GM13977 (cell line): ENCODE results near the gene KNTC1.

Experiments used
- DNase-seq: peaks from one replicate; pipeline ENCODE4 v3.0.0; 2012; ENCODE audit warnings: low spot score
- CTCF ChIP-seq: IDR thresholded peaks from 2 replicates; pipeline ENCODE4 v1.5.1; 2012; ENCODE audit warnings: mild to moderate bottlenecking, control low read depth; ENCODE audit not compliant: insufficient read depth; ENCODE audit errors: extremely low read depth, missing control alignments
- in situ Hi-C: fragments of 300-500 bp; cut with MboI; formaldehyde crosslinking; loops from one replicate; pipeline ENCODE4 v1.12.0; 2022; ENCODE audit warnings: low sequenced_read_pairs, low pct_unique_long_range_greater_than_20kb, mixed read lengths, inconsistent platforms; ENCODE audit not compliant: unreplicated experiment

Gene KNTC1

GRCh38 chr12:122513660-122514059 lies 13.4 kb upstream of the KNTC1 start:
- in situ Hi-C loops, result no loop called here
- DNase-seq, result no peak
- TF ChIP-seq CTCF, result no peak

- no peak for TF ChIP-seq CTCF
- DNase-seq, result no peak
- in situ Hi-C loops, result no loop called here
Measured at GRCh38 chr12:122515275-122515674, 11.8 kb upstream of the KNTC1 start.

DNA sequence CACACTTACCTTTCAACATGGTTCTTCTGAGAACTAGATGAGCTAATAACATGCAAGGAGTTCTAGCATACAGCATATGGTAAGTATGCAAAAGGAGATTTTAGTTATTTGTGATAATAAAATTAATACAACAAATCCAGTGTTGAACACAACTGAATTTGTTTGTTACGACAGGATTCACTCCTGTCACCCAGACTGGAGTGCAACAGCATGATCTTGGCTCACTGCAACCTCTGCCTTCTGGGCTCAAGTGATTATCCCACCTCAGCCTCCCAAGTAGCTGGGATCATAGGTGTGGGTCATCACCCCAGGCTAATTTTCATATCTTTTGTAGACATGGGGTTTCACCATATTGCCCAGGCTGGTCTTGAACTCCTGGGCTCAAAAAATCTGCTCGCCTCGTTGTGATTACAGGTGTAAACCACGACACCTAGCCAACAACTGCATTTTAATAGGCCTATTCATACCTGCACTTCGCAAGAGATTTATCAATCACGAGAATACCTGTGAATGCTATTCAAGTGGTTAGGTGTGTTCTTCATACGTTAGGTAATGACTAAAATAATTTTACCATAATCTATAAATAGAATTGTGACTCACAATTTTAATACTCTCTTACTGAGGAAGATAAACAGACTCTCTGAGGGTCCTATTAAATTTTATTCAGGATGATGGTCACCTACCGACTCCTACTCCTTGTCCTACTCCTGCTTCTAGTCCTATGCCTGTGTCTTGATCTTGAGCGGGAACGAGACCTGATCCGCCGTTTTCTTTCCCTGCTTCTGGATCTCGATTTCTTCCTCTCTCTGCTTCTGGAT lies 10.3 kb upstream of the KNTC1 start:
- no peak for DNase-seq
- in situ Hi-C loops, result no loop called here
- TF ChIP-seq CTCF, result no peak

DNA sequence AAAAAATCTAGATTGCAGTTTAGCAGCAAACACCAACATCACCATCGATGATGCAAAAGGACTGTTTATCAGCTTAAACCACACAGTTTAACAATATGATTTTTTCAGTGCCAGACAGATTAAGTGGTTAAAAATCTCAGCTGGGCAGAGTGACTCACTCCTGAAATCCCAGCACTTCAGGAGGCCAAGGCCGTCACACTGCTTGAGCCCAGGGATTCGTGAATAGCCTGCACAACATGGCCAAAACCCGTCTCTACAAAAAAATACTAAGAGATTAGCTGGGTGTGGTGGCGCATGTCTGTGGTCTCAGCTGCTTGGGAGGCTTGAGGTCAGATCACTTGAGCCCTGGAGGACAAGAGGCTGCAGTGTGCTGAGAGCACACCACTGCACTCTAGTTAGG lies 9.2 kb upstream of the KNTC1 start:
- in situ Hi-C loops, result no loop called here
- TF ChIP-seq CTCF, result no peak
- no peak for DNase-seq

GRCh38 chr12:122518908-122519307 lies 8.1 kb upstream of the KNTC1 start:
- in situ Hi-C loops, result no loop called here
- TF ChIP-seq CTCF, result no peak
- DNase-seq, result no peak

- DNase-seq, result no peak
- TF ChIP-seq CTCF, result no peak
- in situ Hi-C loops, result no loop called here
Measured at GRCh38 chr12:122519418-122519817, 7.6 kb upstream of the KNTC1 start.

DNA sequence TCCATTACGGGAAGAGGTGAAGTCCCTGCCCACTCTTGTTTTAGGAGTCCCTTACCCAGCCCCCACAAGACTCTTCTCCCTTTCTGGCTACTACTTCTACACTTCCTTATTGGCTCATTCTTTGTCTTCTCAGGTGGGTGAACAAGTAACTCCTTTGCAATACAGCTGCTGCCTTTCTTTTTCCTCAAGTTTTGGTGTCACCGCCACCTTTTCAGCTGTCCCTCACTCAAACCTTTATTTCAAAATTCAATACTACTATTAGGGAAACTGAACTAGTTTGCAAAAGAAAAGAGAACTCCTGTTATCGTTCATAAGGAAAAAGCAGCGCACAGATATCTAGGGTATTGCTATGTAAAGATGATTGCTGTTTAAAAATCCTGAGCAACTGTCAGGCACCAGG lies 6.4 kb upstream of the KNTC1 start:
- no peak for TF ChIP-seq CTCF
- in situ Hi-C loops, result no loop called here
- DNase-seq, result no peak
